Activated CD4-positive, alpha-beta T cell treated with anti-CD3 and anti-CD28 coated beads for 4 hours (primary cell): ENCODE results near the gene RFX3.

Experiments used
- DNase-seq, 2 donors: peaks; one replicate each; pipeline ENCODE4 v3.0.0-alpha.2; 2020

Gene RFX3

DNA sequence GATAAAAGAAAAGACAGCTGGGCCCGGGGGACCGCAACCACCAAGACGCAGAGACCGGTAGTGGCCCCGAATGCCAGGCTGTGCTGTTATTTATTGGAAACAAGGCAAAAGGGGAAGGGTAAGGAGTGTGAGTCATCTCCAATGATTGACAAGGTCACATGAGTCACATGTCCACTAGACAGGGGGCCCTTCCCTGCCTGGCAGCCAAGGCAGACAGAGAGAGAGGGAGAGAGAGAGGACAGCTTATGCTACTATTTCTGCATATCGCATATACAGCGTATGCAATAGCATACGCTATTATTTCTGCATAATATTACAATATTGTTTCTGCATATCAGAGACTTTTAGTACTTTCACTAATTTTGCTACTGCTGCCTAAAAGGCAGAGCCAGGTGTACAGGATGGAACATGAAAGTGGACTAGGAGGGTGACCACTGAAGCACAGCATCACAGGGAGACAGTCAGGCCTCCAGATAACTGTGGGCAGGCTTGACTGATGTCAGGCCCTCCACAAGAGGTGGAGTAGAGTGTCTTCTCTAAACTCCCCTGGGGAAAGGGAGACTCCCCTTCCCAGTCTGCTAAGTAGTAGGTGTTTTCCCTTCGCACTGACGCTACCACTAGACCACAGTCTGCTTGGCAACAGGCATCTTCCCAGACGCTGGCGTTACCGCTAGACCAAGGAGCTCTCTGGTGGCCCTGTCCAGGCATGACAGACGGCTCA, 50.3 kb downstream of the RFX3 start:
- DNase-seq: no peak

DNA sequence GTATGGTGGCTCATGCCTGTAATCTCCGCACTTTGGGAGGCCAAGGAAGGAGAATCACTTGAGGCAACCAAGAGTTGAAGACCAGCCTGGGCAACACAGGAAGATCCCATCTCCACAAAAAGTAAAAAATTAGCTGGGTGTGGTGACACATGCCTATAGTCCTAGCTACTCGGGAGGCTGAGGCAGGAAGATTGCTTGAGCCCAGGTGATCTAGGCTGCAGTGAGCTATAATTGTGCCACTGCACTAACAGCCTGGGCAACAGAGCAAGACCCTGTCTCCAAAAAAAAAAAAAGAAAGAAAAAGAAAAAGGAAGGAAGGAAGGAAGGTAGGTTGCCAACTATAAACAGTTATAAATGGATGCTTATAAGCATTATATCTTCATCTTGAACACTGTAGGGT, 51.0 kb downstream of the RFX3 start:
- no peak for DNase-seq

DNA sequence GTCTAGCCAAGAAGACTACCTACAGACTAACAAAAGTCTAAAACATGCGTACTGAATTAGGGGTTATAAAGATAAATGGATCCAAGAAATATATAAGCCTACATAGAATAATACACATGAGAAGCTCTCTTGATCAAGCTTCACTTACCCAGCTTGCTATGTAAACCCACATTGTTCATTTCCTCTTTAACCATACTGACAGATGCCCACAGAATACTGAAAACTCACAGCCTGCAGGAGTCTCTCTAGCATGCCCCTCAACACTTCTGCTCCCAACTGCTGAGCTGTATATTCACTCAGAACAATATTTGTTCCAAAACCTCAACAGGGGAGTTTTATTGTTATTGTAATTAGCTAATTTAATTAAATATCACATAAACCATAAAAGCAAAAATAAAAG, 52.4 kb downstream of the RFX3 start:
- no peak for DNase-seq

DNA sequence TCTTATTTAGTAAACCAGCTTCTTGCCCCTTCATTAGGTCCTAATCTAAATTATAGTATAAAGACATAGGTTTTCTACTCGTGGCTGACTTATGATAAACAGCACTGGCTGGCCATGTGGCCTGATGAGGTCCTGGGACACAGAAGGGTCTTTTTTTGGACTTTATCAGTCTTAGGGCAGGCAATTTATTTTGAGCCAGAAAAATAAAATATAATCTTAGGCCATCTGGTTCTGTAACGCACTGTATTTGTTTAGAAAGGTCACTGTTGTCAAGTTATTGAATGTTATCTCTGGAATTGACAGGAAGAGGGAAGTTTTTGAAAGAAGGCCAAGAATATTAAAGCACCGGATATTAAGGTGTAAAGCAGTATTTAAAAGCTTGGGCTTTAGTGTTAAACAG, 53.9 kb downstream of the RFX3 start:
- DNase-seq: no peak

DNA sequence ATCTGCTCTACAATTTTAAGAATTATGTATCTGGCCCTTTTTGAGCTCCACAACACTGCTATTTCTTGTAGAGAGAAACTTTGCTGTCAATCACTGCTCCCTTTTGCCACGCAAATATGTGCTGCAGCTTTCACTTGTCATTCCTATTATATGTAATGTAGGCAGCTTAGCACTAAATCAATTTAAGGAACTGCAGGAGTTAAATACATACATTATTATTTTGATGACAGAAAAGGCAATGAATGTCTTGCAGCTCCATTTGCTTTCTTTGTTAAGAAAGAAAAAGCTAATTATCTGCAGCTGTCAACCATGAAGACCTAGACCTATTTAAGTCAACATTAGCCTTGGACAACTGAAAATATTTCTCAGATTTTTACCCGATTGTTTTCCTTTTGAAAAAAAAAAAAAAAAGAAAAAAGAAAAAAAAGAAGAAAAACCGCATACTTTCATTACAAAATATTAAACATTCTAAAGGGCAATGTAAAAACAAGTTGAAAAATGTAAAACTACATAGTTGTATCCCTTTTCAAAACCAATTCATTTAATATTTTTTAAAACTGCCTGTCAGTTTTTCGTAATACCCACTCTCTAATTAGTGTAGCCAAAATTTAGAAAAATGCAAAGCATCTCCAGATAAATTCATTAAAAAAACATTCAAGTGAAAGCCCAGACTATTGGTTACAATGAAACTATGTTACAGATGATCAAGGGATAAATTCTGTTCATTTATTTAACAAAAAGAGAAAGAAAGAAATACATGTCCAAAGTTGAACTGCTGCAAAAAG, 57.2 kb downstream of the RFX3 start:
- DNase-seq: no peak

DNA sequence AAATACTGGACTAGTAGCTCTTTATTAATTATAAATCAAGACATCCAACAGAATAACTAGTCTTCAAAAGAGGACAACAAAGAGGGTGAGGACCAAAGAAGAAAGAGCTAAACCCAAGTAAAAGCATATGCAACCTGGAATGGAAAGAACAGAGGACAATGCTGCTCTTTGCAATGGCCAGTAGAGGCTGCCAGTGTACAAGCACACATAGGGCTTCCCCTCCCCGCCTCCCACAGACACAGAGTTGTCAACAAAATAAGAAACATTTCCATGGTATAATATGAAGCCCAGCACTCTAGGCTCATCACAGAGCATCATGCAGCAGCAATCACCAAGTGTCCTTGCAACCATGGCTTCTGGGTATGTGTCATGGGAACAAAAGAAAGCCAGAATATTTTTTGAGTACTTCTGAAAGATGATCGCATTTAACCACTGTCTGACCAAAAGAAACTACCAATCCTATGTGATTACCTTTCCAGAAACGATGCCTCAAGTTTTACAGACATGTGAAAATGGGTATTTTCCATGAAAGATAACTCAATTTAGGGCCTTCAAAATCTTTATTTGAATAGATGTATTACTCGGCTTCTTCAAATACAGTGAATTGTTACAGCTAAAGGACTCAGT, 58.1 kb downstream of the RFX3 start:
- DNase-seq: peak; percentile 65 to 68

DNA sequence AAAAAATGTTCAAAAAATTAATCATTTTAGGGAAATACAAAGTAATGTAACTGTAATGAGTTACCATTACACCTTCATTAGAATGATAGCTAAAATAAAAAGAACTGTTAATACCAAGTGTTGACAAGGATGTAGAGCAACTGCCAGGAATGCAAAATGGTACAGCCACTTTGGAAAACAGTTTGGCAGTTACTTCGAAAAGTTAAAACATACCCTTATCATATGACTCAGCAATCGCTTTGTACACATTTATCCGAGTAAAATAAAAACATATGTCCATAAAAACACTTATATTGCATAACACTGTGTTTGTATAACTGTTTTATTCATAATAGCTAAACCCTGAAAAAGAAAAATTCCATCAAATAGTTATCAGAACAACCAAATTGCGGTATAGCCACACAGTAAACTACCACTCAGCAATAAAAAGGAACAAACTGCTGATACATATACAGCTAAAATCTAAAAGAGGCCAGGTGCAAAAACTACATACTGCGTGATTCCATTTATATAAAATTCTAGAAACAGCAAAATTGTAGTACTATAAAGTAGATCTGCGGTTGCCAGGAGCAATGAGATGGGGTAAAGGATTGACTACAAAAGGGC, 61.7 kb downstream of the RFX3 start:
- DNase-seq: no peak

DNA sequence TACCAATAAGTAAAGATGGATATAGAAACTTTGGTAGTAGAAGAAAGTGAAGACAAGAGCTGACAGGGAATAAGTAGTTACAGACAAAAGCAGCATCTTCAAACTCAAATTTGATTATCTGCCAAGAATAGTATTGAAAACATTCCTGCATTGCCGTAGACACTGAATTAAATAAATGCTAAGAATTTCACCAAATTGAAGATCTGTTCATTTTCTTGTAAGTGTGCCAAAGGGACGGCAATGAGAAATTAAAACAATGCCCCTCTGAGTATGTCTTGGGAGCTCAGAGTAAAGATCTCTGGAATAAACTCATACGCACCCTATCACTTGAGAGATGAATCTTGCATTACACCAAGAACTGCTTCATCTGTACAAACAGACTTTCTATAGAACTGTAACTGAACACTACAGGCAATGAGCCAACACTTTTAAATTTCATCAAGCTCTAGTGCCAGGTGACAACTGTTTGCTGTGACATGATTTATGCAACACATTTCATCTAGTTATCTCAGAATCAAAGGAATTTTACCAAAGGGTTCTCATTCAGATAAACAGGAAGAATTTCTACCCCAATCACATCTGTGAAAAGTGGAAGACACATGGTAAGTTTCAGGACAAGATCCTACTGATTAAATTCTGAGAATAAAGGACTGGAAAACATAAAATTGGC, 66.9 kb downstream of the RFX3 start:
- no peak for DNase-seq

DNA sequence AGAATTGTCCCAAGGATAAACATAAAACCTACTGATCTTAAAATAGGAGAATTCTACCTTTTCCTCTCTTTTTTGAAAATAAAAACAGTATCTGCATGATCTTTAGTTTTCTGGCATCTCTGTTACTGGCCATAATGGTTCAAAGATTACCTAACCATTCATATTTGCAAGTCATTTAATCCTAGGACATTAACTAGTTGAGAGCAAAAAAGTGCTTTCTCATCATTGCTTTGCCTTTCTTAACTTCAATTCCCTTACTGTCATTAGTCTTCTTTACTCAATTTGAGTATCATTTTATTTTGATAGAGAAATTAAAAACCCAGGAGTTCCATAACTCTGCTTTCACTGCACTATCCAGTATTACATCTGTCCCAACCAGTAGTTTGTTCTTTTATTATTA, 68.6 kb downstream of the RFX3 start:
- no peak for DNase-seq

DNA sequence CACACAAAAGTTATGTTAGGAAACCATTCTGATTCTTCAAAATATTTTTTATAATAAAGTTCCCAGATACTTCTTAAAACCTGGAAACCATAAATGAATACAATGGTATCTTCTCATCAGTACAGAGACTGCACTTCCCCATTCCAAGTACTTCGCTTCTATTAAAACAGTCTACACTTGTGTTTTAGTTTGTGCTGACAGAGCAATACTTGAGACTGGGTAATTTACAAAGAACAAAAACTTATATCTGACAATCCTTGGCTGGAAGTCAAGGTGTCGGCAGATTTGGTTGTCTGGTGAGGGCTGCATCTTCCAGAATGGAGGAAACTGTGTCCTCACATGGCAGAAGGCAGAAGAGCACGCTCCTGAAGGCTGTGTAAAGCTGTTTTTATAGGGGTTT, 70.1 kb downstream of the RFX3 start:
- DNase-seq: no peak

DNA sequence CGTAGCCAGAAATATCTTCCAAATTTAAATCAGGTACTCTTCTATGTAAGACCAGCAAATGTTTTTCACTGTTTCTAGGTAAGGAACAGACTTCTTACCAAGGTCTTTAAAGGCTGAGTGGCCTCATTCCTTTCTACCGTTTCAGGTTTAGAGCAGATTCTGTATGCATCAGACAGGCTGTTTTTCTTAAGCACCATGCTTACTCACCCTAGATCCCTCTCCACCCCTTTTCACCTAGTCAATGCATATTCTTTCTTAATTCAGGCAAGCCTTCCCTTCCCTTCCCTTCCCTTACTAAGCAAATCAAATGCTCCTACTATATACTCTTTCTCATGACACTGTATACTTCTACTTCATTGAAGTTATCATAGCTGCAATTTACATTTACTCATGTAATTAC, 70.7 kb downstream of the RFX3 start:
- no peak for DNase-seq

DNA sequence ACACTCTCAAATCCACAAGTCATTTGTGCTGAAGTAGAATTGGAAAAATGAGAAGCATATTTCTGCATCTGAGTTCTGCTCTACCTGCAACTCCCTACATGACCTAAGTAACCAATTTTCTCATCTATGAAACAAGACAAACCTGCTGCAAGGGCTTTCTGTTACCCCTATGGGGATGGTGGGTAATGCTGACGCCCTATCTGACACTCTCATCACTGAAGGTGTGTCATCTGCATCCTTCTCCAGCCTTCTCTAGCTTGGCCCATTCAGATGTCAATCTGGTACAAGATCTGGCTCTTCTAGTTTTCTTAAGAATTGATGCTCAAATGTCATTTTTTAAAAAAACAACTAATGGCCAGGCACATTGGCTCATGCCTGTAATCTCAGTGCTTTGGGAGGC, 73.8 kb downstream of the RFX3 start:
- DNase-seq: no peak

DNA sequence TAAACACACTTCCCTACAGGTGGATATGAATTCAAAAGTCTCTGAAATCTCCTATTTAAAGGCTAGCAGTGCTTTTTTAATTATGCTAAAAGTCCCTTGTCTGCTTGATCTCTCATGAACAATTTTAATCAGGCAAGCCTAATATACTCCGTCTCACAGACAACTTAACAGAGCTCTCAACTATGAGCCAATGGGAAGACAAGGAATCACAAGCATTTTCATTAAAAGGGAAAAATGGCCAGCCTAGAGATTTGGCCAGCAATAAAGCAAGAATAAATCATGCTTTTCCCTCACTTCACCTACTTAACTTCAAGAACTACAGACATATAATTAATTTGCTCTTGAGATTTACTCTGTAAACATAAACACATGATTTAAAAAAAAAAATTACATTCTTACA, 78.0 kb downstream of the RFX3 start:
- DNase-seq: no peak

DNA sequence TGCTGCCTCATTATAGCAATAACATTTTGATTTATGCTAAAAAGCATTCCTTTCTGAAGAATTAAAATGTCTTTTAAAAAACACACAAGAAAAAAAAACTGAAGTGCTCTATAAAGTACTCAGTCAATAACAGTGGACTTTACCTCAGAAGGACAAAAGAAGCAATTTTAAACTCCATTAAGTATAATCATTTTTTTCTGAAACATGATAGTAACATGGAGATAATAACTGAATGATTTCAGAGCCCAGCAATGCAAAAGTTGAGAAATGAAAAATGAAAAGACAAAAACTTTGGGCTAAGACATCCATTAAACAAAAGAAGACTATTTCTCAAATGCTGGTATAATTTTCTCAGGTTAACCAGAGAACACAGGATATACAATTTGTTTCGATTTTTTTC, 78.7 kb downstream of the RFX3 start:
- no peak for DNase-seq

DNA sequence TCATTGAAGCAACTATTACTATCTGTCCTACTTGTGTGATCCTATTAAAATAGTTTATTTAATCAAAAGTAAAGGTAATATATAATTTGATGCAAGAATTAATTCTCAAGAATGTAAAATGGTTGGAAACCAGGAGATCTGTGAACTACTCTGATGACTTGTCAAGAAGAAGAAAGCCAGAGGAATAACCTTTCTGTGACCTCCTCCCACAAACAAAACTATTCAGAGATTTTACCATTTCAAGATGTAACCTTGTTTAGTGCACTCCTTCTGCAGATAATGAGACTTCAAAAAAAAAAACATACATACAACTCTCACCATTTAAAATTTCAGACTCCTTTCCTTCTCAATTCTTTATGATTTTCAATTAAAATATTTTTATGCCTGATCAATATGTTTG, 79.5 kb downstream of the RFX3 start:
- DNase-seq: no peak

DNA sequence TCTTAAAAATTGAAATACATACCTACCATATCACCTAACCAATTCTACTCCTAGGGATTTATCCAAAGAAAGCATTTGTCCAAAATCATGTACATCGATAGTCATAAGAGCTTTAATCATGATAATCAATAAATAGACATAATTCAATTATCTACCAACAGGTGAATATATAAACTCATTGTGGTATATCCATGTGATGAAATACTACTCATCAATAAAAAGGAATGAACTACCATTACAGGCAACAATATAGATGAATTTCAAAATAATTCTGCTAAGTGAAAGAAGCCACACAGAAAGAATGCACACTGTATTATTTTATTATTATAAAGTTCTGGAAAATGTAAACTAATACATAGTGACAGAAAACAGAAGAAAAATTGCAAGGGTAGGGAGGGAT, 81.8 kb downstream of the RFX3 start:
- no peak for DNase-seq

DNA sequence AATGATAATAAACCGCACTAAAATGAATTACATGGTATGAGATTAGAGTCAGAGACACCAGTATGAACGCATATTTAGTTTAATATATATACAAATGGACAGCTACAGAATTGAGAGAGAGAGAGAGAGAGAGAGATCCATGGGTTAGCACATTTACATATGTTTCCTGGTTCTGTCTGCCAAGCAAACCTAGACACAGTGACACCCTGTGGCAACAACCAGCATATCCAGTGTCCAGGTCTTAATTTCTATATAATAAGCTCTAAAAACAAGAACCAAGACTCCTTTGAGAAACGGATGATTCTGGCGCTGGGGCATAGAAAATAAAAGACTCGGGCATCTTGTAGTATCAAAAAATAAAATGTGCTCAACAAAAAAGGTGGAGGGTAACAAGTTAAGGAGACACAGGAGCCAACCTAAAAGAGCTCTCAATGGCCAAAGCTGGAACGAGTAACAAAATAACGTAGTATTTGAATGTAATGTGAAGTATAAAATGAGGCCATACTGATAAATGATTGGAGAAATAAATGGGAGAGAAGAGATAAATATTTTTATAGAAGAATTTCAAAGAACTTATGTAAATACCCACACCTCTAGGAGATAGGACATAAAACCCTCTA, 84.5 kb downstream of the RFX3 start:
- DNase-seq: peak; percentile 26 to 37

DNA sequence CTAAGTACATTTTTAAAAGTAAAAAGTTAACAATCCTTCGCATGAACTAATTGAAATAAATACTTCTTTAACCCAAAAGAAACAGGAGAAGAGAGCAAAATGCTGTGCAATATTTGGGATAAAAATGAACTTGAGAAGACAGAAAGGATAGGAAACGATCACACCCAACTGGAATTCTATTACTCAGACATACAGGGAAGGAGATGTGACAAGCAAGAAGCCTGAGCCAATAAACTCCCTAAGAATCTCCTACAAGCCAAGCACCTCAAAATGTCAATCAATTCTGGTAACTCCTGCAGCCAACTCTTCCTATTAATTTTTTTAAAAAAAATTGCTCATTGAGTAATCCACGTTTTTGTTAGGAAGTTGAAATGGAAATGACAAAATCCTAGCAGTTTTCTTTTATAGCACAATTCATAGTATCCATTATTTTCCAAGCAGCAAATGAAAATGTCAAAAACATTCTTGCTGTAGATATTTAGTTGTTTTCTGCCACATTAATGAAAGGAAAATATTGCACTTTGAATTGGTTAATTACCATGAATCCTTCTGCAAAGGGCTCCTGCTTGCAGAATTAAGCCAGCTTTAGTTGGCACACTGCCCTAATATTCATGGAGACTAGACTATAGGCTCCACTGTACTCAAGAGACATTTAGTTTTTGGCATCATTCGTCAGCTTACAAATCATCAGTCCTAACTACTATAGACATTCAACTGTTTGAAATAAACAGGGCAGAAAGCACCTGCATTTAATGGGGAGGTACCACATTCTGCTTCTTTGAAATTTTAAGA, 89.0 kb downstream of the RFX3 start:
- no peak for DNase-seq

DNA sequence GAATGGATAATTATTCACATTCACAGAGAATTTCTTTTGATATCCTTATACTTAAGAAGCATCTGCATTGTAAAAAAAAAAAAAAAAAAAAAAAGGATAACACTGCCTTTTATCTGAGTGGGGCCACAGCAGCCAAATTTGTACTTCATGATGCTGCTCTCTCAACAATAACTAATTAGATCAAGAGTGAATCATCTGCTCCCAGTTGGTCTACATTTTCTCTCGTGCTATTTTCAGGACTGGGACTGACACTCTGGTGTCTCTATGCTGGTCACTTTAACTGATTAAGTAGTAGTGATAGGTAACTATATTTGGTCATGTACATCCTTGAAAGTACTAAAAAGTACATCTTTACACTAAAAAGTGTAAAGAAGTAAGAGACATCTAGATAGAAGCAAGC, 90.1 kb downstream of the RFX3 start:
- DNase-seq: no peak

DNA sequence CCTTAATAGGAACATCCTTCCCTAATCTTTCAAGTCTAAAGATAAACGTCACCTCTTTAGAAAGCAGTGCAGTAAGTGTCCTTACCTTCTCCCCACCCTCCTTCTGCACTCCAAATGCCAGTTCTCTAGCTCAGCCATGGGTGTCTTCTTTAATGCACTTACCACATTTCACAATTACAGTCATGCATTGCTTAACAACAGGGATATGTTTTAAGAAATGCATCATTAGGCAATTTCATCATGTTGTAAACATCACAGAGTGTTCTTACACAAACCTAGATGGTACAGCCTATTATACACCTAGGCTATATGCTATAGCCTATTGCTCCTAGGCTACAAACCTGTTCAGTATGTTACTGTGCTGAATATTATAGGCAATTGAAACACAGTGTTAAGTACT, 91.2 kb downstream of the RFX3 start:
- DNase-seq: no peak

DNA sequence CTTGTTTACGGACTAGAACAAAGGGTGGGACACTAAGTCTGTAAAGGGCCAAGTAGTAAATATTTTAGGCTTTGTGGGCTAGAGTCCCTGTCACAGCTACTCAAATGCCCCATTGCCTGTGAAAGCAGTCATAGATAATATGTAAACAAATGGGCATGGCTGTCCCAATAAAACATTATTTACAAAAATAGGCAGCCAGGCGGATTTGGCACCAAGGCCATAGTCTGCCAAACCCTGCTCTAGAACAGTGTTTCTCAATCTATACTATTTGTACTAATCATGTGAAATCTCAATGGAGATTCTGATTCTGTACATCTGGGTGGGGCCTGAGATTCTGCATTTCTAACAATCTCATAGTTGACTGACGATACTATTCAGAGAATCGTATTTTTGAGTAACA, 92.0 kb downstream of the RFX3 start:
- DNase-seq: no peak

DNA sequence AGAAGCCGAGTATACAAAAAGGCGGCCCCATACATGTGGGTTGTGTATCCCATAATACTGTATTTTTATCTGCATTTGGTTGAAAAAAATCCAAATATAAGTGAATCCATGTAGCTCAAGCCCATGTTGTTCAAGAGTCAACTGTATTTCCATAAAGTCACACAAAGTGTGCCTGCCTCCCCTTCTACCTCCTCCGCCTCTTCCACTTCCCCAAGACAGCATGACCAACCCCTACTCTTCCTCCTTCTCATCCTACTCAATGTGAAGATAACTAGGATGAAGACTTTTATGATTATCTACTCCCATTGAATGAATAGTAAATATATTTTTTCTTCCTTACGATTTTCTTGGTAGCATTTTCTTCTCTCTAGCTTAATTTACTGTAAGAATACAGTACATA, 92.7 kb downstream of the RFX3 start:
- DNase-seq: no peak
